ENCODE results near the gene F2.

The F2 gene

DNA sequence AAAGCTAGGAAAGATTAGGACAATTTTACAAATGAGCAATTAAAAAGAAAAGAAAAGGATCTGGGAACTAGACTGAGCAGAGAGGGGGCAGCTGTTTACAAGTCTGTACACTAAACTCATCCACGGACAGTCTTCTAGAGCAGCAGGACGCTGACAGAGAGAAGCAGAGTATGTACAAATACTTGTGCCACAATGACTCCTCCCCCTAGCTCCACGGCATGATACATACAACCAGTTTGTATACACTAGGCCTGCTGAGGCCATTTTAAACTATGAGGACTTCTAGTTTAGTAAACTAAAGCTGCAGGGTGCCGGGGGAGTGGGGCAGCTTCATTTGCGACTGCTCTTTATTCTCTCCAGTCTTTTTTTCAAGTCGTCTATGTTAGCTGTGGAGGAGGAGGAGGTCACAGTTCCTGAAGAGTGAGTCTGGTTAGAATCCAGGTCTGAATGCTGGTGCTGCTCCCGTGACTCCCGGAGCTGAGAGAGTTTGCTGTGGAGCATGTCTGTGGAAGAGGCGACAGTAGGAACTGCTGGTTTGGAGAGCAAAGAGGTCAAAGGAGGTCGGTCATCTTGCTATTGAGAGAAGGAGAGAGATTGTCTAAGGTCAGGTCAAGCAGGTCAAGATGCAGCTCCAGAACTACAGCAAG, 24.8 kb downstream of the F2 start:
- no peak for DNase-seq (ENCODE audit: low read depth)
- H3K4me3 ChIP-seq (replicated peaks; ENCODE audit: low read depth, low read length): no peak overlapping the region
- no peak for TF ChIP-seq CTCF (IDR thresholded peaks at IDR 0.05; ENCODE audit: low read length, missing control alignments)

GRCh38 chr11:46745328-46745727, 26.3 kb downstream of the F2 start:
- no peak for TF ChIP-seq CTCF (IDR thresholded peaks at IDR 0.05; ENCODE audit: low read length, missing control alignments)
- no peak overlapping the region for H3K4me3 ChIP-seq (replicated peaks; ENCODE audit: low read depth, low read length)
- no peak for DNase-seq (ENCODE audit: low read depth)

GRCh38 chr11:46745995-46746394, 27.0 kb downstream of the F2 start:
- no peak overlapping the region for H3K4me3 ChIP-seq (replicated peaks; ENCODE audit: low read depth, low read length)
- no peak for DNase-seq (ENCODE audit: low read depth)
- no peak for TF ChIP-seq CTCF (IDR thresholded peaks at IDR 0.05; ENCODE audit: low read length, missing control alignments)

DNA sequence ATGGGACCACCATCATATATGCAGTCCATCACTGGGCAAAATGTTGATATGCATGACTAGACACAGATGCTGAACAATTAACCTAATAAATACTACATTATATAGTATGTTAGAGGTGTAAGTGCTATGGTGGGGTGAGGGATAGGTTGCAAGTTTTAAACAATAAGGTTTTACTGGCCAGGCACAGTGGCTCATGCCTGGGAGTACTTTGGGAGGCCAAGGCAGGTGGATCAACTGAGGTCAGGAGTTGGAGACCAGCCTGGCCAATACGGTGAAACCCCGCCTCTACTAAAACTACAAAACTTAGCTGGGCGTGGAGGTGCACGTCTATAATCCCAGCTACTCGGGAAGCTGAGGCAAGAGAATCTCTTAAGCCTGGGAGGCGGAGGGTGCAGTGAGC, 28.1 kb downstream of the F2 start:
- TF ChIP-seq CTCF (IDR thresholded peaks at IDR 0.05; ENCODE audit: low read length, missing control alignments): no peak
- no peak for DNase-seq (ENCODE audit: low read depth)
- no peak overlapping the region for H3K4me3 ChIP-seq (replicated peaks; ENCODE audit: low read depth, low read length)

DNA sequence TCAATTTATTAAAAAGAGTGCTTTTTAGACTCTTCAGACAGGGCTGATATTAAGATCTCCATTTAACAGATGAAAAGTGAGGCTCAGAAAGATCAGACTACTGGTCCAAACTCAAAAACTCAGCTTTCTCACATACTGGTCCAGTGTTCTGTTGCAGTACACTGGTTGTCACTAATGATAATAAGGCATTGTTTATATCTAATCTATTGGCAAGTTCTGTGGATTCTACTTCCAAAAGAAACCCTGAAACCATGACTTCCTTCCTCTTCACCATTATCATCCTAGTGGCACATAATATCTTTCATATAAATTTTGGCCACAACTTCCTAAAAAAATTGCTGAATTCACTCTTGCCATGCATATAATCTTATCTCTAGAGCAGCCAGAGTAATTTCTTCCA, 36.9 kb downstream of the F2 start:
- no peak for DNase-seq (ENCODE audit: low read depth)
- no peak for TF ChIP-seq CTCF (IDR thresholded peaks at IDR 0.05; ENCODE audit: low read length, missing control alignments)
- no peak overlapping the region for H3K4me3 ChIP-seq (replicated peaks; ENCODE audit: low read depth, low read length)

GRCh38 chr11:46759196-46759595, 40.2 kb downstream of the F2 start:
- no peak for TF ChIP-seq CTCF (IDR thresholded peaks at IDR 0.05; ENCODE audit: low read length, missing control alignments)
- H3K4me3 ChIP-seq (replicated peaks; ENCODE audit: low read depth, low read length): no peak overlapping the region
- no peak for DNase-seq (ENCODE audit: low read depth)

GRCh38 chr11:46760429-46761128, 41.6 kb downstream of the F2 start:
- no peak for TF ChIP-seq CTCF (IDR thresholded peaks at IDR 0.05; ENCODE audit: low read length, missing control alignments)
- no peak for DNase-seq (ENCODE audit: low read depth)
- H3K4me3 ChIP-seq (replicated peaks; ENCODE audit: low read depth, low read length): no peak overlapping the region

Data from fibroblast of pulmonary artery (primary cell).